ENCODE data around the gene CSRP3. TPM values are rescaled to one million over a fixed set of nuclear protein-coding genes. Genes with fewer than 3 reads are reported as not detected.

Gene CSRP3
- polyA plus RNA-seq, 2 donors, result 0.11 to 0.37 TPM

DNA sequence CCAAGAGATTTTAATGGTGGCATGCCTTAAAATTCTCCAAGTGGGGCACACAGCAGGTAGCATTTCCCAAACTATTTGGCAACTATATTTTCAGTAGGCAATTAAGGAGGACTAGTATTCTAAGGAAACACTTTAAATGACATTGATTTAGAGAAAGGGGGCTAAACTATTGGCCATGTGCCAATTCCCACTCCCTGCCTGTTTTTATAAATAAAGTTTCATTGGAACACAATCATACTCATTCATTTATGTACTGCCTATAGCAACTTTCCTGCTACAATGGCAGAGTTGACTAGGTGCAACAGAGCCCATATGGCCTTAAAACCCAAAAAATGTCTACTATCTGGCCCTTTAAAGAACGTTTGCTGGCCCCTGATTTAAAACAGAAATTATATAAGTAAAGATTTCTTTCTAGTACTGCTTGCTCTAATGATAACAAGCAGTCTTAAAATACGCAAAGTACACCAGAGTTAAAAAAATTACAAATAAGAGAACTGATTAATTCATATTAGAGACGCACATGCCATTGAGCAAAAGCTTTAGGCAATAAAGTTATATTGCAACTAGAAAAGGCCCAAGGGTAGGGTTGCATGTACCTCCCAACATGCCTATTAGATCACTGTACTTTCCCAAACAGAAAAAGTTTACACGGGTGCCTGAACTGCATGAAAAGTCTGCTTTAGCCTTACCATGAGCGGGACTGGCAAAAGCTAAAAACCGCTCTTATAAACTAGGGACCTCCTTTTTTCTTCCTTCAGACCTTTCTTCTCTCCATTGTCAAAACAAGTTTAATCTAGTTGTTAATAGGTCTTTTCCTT, 24.8 kb upstream of the CSRP3 start:
- H3K4me3 ChIP-seq (ENCODE audit: low read depth in 1 of 2, low read length in 2 of 2), result no peak overlapping the region
- 93% methylated on average over 6 of the region's 6 CpGs for WGBS, 2 donors

DNA sequence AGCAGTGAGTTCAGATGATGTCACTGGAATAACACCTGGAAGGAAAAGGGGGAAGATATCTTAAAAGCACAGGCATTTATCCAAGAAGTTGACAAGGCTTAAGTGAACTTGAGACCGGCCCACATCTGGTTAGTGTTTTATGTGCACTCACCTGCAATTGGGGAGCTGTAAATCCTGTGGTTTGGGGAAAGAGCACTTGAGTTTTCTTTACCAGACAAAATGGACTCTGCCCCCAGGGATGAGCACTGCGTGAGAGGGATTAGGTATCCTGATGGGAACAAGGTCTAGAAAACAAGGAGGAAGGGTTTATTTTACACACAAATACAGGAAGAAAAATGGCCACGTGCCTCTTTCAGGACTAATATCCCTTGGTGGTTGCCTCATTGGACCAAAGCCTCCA, 23.8 kb upstream of the CSRP3 start:
- peaks cover 0 to 2% of the 10 kb centered on the region in 2 donors for H3K36me3 ChIP-seq (ENCODE audit: control insufficient read depth in 2 of 2, insufficient read depth in 2 of 2, low read length in 1 of 2)
- peaks cover 0 to 2% of the 10 kb centered on the region in 2 donors for H3K4me1 ChIP-seq (ENCODE audit: control insufficient read depth in 2 of 2, insufficient read depth in 2 of 2, low read length in 1 of 2)
- H3K4me3 ChIP-seq (ENCODE audit: low read depth in 1 of 2, low read length in 2 of 2), result no peak overlapping the region
- 88 to 96% methylated on average over 3 of the region's 3 CpGs for WGBS, 2 donors
- no peaks in the 10 kb centered on the region for H3K9me3 ChIP-seq (ENCODE audit: control insufficient read depth in 2 of 2, insufficient read depth in 1 of 2, low read depth in 1 of 2, low read length in 1 of 2)
- H3K27me3 ChIP-seq (ENCODE audit: control insufficient read depth in 1 of 2, insufficient read depth in 2 of 2, low read length in 2 of 2), result no peaks in the 10 kb centered on the region
- H3K27ac ChIP-seq (ENCODE audit: low read depth in 2 of 2, low read length in 1 of 2), result no peak overlapping the region

More for the DNA sequence above, 24.8 kb upstream of the CSRP3 start:
- no peak overlapping the region for H3K27ac ChIP-seq (ENCODE audit: low read depth in 2 of 2, low read length in 1 of 2)
- H3K4me1 ChIP-seq (ENCODE audit: control insufficient read depth in 2 of 2, insufficient read depth in 2 of 2, low read length in 1 of 2), result peaks cover 0 to under 1% of the 10 kb centered on the region in 2 donors
- H3K36me3 ChIP-seq (ENCODE audit: control insufficient read depth in 2 of 2, insufficient read depth in 2 of 2, low read length in 1 of 2), result peaks cover 0 to 2% of the 10 kb centered on the region in 2 donors
- H3K27me3 ChIP-seq (ENCODE audit: control insufficient read depth in 1 of 2, insufficient read depth in 2 of 2, low read length in 2 of 2), result no peaks in the 10 kb centered on the region
- H3K9me3 ChIP-seq (ENCODE audit: control insufficient read depth in 2 of 2, insufficient read depth in 1 of 2, low read depth in 1 of 2, low read length in 1 of 2), result no peaks in the 10 kb centered on the region

DNA sequence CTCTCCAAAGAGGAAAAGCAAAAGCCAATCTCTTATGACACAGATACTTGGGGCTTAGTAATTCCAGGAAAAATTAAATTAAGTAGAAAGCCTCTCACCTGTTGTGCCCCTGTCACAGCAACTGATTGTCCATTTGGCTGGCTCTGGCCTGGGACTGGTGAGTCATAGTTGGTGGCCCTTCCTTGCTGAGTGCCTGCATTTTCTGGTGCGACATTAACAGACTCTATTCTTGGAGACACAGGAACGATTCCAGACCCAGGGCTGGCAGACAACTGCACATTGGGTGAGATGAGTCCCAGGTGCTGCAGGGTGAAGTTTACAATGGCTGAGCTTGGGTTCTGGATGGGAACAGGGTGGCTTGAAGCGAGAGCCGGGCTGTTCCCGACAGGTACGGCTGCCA, 23.3 kb upstream of the CSRP3 start:
- WGBS, 2 donors, result 96 to 98% methylated on average over 6 of the region's 6 CpGs
- Histone ChIP-seq H3K4me3 (ENCODE audit: low read depth in 1 of 2, low read length in 2 of 2) (no peak overlapping the region), H3K36me3 (ENCODE audit: control insufficient read depth in 2 of 2, insufficient read depth in 2 of 2, low read length in 1 of 2) (peaks cover 0 to 2% of the 10 kb centered on the region in 2 donors), H3K27me3 (ENCODE audit: control insufficient read depth in 1 of 2, insufficient read depth in 2 of 2, low read length in 2 of 2) (no peaks in the 10 kb centered on the region), H3K27ac (ENCODE audit: low read depth in 2 of 2, low read length in 1 of 2) (no peak overlapping the region), H3K9me3 (ENCODE audit: control insufficient read depth in 2 of 2, insufficient read depth in 1 of 2, low read depth in 1 of 2, low read length in 1 of 2) (no peaks in the 10 kb centered on the region), H3K4me1 (ENCODE audit: control insufficient read depth in 2 of 2, insufficient read depth in 2 of 2, low read length in 1 of 2) (peaks cover 0 to 2% of the 10 kb centered on the region in 2 donors)

DNA sequence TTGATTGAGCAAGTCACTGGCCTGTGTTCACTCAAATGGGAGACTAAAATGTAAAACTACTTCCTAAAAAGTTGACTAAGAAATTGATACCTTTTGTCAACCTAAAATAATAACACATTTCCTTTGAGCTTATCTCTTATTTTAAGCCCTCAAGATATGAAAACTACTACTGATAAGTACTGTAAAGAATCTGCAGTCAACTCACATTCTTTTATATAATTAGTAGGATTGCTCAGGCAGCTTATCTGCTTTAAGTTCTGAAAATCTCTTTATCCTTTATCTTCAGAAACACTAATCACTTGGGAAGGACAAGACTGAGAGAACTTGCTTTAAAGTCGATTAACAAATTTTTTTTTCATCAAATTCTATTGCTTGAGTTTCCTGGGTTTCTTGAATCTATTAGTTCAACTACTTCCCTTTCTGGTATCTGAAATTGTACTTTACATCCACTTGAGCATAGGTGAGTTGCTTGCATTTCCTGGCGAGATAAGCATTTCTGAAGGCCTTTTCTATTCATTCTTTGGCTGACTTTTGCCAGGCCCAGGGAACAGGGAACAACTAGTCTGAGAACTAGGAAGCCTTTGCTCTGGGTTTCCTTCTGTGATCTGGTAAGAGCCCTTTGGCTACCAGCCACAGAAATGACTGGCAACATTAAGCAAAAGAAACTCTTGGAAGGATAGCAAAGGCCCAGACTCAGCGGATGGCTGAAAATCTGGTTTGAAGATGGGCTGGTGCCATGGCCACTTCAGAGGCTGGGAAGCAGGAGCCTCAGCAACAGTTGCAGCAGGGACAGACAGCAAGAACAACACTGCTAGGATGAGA, 19.3 kb upstream of the CSRP3 start:
- H3K27me3 ChIP-seq (ENCODE audit: control insufficient read depth in 1 of 2, insufficient read depth in 2 of 2, low read length in 2 of 2), result no peaks in the 10 kb centered on the region
- WGBS, 2 donors, result 39 to 46% methylated on average over 3 of the region's 3 CpGs
- H3K9me3 ChIP-seq (ENCODE audit: control insufficient read depth in 2 of 2, insufficient read depth in 1 of 2, low read depth in 1 of 2, low read length in 1 of 2), result no peaks in the 10 kb centered on the region
- H3K27ac ChIP-seq (ENCODE audit: low read depth in 2 of 2, low read length in 1 of 2), result peak overlapping the region in 1 of 2 donors; percentile 47
- peaks cover 0 to 2% of the 10 kb centered on the region in 2 donors for H3K36me3 ChIP-seq (ENCODE audit: control insufficient read depth in 2 of 2, insufficient read depth in 2 of 2, low read length in 1 of 2)
- H3K4me1 ChIP-seq (ENCODE audit: control insufficient read depth in 2 of 2, insufficient read depth in 2 of 2, low read length in 1 of 2), result peaks cover 0 to 5% of the 10 kb centered on the region in 2 donors
- no peak overlapping the region for H3K4me3 ChIP-seq (ENCODE audit: low read depth in 1 of 2, low read length in 2 of 2)

DNA sequence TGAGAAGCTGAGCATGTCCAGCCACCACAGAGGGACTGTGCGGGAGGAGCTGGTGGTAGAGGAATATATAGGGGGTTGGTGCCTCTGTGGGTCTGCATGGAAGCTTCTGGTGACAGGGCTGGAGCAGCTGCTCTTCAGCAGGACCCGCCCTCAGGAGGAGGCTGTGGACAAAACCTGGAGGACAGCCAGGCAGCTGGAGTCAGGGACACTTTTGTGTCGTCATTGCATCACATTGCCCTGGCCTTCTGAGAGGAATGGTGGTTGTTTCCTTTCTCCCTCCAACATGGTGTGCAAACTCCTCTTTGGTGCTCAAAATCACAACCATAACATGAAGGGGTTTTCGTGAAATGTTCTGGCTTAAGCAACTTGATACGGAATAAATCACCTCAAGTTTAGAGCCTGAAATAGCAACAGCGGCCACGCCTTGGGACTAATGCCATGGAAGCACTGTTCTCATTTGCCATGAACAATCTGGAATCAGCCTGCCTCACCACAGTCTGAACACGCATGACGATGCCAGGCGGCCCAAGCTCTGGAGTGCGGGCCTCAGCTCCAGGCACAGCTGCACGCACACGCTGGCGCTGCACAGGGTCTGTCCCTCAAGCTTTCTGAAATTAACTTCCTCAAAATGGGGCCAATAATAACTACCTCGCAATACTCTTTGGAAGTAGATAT, 17.1 kb upstream of the CSRP3 start:
- H3K27ac ChIP-seq (ENCODE audit: low read depth in 2 of 2, low read length in 1 of 2), result peak overlapping the region; percentile 85 to 87
- WGBS, 2 donors, result 49 to 64% methylated on average over 15 of the region's 15 CpGs
- H3K4me1 ChIP-seq (ENCODE audit: control insufficient read depth in 2 of 2, insufficient read depth in 2 of 2, low read length in 1 of 2), result peaks cover 0 to 5% of the 10 kb centered on the region in 2 donors

DNA sequence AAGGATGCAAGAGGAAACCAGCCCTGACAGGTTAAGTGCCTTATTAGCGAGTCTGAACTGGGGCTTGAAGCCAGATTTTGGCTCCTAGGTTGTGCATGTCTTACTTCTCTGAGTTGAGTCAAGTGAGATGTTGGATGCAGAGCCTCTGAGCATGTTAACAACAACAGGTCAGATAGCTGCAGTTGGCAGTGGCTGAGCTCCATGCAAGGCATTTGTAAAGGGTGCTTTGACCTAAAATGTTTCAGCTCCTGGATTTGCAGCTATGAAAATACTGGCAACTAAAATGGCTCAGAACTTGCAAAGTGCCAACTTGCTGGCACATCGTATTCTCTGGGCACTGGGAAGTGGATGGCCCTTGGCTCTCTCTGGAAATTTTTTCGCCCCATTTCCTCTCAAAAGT, 16.4 kb upstream of the CSRP3 start:
- Histone ChIP-seq H3K27ac (ENCODE audit: low read depth in 2 of 2, low read length in 1 of 2) (peak overlapping the region; percentile 85 to 87), H3K36me3 (ENCODE audit: control insufficient read depth in 2 of 2, insufficient read depth in 2 of 2, low read length in 1 of 2) (no peaks in the 10 kb centered on the region), H3K4me3 (ENCODE audit: low read depth in 1 of 2, low read length in 2 of 2) (no peak overlapping the region), H3K27me3 (ENCODE audit: control insufficient read depth in 1 of 2, insufficient read depth in 2 of 2, low read length in 2 of 2) (no peaks in the 10 kb centered on the region), H3K9me3 (ENCODE audit: control insufficient read depth in 2 of 2, insufficient read depth in 1 of 2, low read depth in 1 of 2, low read length in 1 of 2) (no peaks in the 10 kb centered on the region), H3K4me1 (ENCODE audit: control insufficient read depth in 2 of 2, insufficient read depth in 2 of 2, low read length in 1 of 2) (peaks cover 0 to 5% of the 10 kb centered on the region in 2 donors)
- WGBS, 2 donors, result 55 to 67% methylated on average over 3 of the region's 3 CpGs

More for the DNA sequence above, 17.1 kb upstream of the CSRP3 start:
- no peaks in the 10 kb centered on the region for H3K36me3 ChIP-seq (ENCODE audit: control insufficient read depth in 2 of 2, insufficient read depth in 2 of 2, low read length in 1 of 2)
- no peak overlapping the region for H3K4me3 ChIP-seq (ENCODE audit: low read depth in 1 of 2, low read length in 2 of 2)
- no peaks in the 10 kb centered on the region for H3K27me3 ChIP-seq (ENCODE audit: control insufficient read depth in 1 of 2, insufficient read depth in 2 of 2, low read length in 2 of 2)
- no peaks in the 10 kb centered on the region for H3K9me3 ChIP-seq (ENCODE audit: control insufficient read depth in 2 of 2, insufficient read depth in 1 of 2, low read depth in 1 of 2, low read length in 1 of 2)

DNA sequence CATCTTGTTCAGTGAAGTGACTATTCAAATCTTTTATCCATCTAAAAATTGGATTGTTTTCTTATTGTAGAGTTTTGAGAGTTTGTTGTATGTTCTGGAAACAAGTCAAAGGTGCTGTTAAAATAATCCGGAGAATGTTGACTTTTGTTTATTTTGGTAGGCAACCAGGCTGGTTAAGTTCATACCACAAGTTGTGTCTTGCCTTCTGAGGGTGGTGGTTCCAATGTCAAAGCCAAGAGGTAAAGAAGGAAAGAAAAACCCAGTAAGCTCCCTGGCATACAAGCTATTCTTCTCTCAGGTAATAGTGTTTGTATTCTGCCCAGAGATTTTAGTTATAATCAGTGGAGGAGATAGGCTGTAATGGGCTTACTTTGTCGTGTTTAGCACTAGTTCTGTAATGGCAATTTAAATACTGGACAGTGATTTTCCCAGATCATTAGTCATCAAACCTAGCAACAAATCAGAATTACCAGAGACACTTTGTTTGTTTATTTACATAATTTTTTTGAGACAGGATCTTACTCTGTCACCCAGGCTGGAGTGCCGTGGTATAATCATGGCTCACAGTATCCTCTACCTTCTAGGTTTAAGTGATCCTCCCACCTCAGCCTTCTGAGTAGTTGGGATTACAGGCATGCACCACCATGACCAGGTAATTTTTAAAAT, 15.1 kb upstream of the CSRP3 start:
- WGBS, 2 donors, result 24 to 36% methylated on average over 3 of the region's 3 CpGs
- H3K27ac ChIP-seq (ENCODE audit: low read depth in 2 of 2, low read length in 1 of 2), result peak overlapping the region; percentile 71
- H3K36me3 ChIP-seq (ENCODE audit: control insufficient read depth in 2 of 2, insufficient read depth in 2 of 2, low read length in 1 of 2), result no peaks in the 10 kb centered on the region

DNA sequence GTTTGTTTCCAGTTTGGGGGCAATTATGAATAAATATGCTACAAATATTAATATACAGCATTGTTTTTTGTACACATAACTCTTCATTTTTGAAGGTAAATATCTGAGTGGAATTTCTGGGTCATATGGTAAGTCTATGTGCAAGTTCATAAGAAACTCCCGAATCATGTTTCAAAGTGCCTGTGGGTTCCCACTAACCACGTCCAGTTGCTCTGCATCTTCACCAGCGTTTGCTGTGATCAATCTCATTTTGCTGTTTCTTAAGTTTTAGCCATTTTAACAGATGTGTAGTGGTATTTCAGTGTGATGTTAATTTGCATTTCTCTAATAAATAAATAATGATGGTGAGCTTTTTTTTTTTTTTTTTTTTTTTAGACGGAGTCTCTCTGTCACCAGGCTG, 14.2 kb upstream of the CSRP3 start:
- Histone ChIP-seq H3K27me3 (ENCODE audit: control insufficient read depth in 1 of 2, insufficient read depth in 2 of 2, low read length in 2 of 2) (no peaks in the 10 kb centered on the region), H3K4me3 (ENCODE audit: low read depth in 1 of 2, low read length in 2 of 2) (no peak overlapping the region), H3K36me3 (ENCODE audit: control insufficient read depth in 2 of 2, insufficient read depth in 2 of 2, low read length in 1 of 2) (no peaks in the 10 kb centered on the region), H3K4me1 (ENCODE audit: control insufficient read depth in 2 of 2, insufficient read depth in 2 of 2, low read length in 1 of 2) (peaks cover 0 to 3% of the 10 kb centered on the region in 2 donors), H3K27ac (ENCODE audit: low read depth in 2 of 2, low read length in 1 of 2) (peak overlapping the region in 1 of 2 donors; percentile 40), H3K9me3 (ENCODE audit: control insufficient read depth in 2 of 2, insufficient read depth in 1 of 2, low read depth in 1 of 2, low read length in 1 of 2) (no peaks in the 10 kb centered on the region)
- WGBS, 2 donors, result 81% methylated on average over 4 of the region's 4 CpGs

More for the DNA sequence above, 15.1 kb upstream of the CSRP3 start:
- Histone ChIP-seq H3K27me3 (ENCODE audit: control insufficient read depth in 1 of 2, insufficient read depth in 2 of 2, low read length in 2 of 2) (no peaks in the 10 kb centered on the region), H3K4me1 (ENCODE audit: control insufficient read depth in 2 of 2, insufficient read depth in 2 of 2, low read length in 1 of 2) (peaks cover 0 to 5% of the 10 kb centered on the region in 2 donors), H3K4me3 (ENCODE audit: low read depth in 1 of 2, low read length in 2 of 2) (no peak overlapping the region), H3K9me3 (ENCODE audit: control insufficient read depth in 2 of 2, insufficient read depth in 1 of 2, low read depth in 1 of 2, low read length in 1 of 2) (no peaks in the 10 kb centered on the region)

Measured in esophagus (tissue), 2 donors.